Vagina (tissue), 2 donors: ENCODE measurements around the gene IKZF3.

Experiments used
- CTCF ChIP-seq, 3 experiments: fragments of 450-650 bp in 2 of 3; fragments of 200-600 bp in 1 of 3; sonication (generic) in 1 of 3; IDR thresholded peaks; one replicate each; pipeline ENCODE4 v1.5.1; 2017 to 2019; ENCODE audit warnings: antibody characterized with exemption in 3 of 3, mild to moderate bottlenecking in 2 of 3, moderate library complexity in 2 of 3
- POLR2A ChIP-seq, 2 donors: fragments of 450-650 bp; IDR thresholded peaks; one replicate each; pipeline ENCODE4 v1.6.1; 2017; ENCODE audit warnings: antibody characterized with exemption in 2 of 2, mild to moderate bottlenecking in 2 of 2, moderate library complexity in 2 of 2
- POLR2AphosphoS5 ChIP-seq, 2 donors: sonication (generic); formaldehyde crosslinking; IDR thresholded peaks; one replicate each; pipeline ENCODE4 v1.9.0; 2017; ENCODE audit warnings: antibody characterized with exemption in 2 of 2, mild to moderate bottlenecking in 2 of 2, low read depth in 1 of 2; ENCODE audit not compliant: insufficient read depth in 1 of 2

GRCh38 chr17:39746145-39746461 lies 118.0 kb downstream of the IKZF3 start:
- TF ChIP-seq CTCF (IDR thresholded peaks at IDR 0.05) (no peak), POLR2AphosphoS5 (IDR thresholded peaks at IDR 0.05; ENCODE audit: insufficient read depth in 1 of 2, low read depth in 1 of 2) (no peak), POLR2A (IDR thresholded peaks at IDR 0.05) (no peak)
